Activated T-cell treated with anti-CD3 and anti-CD28 coated beads for 4 hours (primary cell): ENCODE data around the gene TMEM245.
"Not testable (repeated sequence)": the region's sequence is repeated elsewhere in the genome, so short reads cannot be mapped to it uniquely, and the experiment has no call there.

Experiments
- DNase-seq: peaks from one replicate; pipeline ENCODE4 v3.0.0-alpha.2; 2020

The TMEM245 gene

DNA sequence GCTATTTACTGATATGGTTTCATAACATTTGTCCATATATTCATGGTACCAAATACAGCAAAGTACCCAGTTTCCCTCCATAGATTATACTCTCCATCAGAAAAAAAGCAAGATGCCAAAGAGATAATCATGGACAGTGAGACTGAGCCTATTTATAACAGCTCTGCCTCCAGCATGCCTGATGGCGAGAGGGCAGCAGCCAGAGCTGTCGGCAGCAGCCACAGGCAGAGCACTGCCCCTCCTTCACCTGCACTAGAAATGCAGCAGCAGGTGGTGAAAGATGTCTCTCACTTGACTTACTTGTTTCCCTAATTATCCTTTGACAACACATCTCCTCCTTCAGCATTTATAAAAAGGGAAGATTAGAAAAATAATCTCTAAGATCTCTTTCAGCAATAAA is 138.9 kb downstream of the TMEM245 start:
- no peak for DNase-seq

DNA sequence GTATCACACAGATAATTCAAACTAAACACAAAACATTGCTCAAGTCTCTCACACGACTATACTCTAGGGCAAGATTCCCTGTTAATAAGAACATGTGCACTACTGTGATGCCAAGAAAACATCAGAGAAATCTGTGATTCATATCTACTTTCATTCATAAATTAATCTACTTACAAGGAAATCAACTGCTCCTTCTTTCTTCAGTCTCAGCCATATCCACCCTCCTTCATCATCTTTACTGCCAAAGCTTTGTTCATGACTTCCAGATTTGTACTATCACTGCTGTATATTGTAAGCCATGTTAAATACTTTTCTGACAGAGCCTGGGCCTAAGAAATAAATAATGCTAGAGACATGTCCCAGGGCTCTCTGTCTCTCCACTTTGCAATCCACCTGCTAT is 141.5 kb downstream of the TMEM245 start:
- no peak for DNase-seq

DNA sequence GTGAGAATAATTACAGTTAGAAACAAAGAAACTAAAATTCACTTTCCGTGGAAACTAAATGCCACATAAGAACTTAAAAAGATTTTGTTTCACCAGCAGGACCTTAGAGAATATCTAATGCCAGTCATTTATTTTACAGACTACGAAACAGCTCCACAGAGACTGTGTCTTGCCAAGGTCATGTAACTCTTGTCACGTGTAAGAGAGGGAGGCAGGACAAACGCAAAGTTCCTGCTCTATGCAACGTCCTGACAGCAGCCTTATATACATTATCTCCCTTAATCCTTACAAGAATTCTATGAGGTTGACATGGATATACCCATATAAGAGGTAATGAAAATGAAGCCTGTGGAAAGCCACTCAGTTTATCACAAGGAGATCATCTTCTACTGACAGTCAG is 145.9 kb downstream of the TMEM245 start:
- no peak for DNase-seq

DNA sequence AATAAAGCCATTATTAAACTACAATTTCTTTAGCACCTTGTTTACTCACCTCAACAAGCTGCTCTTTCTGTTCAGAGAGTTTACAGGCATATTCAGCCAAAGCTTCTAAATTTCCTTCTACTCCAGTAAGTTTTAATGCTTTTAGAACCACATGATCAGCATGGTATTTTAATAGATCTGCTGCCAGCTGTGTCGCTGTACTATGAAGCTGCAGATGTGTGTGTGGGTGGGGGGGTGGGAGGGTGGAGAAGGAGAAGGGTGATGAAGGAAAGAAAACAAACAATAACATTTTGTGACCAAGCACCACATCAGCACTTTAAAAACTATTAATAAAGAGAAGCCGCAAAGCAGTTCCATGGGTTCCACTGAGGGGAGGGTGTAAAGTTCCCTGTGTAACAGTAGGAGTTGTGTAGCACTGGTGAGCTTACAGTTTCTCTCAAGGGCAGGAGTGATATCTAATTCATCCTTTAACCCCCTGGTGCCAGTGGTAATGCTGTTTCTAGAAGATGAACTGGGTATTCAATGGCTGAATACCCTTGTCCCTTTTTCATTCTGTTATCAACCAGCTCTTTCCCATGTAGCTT is 147.0 kb downstream of the TMEM245 start:
- no peak for DNase-seq

DNA sequence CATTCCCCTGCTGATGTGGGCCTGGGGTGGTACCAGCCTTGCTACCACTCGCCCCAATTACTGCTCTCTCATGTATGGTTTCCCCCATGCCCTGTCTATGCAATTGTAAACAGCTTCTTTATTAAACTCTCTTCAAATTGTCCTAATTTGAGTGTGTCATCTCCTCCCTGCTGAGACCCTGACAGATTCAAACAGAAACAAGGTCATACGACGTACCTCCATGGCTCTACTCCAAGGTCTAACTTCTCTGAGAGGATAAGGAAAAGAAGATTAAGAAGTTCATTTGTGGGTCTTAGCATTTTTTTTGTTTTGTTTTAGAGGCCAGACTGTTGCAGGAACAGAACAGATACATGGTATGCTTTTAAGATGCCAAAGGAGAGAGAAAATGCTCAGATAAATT is 147.6 kb downstream of the TMEM245 start:
- no peak for DNase-seq

DNA sequence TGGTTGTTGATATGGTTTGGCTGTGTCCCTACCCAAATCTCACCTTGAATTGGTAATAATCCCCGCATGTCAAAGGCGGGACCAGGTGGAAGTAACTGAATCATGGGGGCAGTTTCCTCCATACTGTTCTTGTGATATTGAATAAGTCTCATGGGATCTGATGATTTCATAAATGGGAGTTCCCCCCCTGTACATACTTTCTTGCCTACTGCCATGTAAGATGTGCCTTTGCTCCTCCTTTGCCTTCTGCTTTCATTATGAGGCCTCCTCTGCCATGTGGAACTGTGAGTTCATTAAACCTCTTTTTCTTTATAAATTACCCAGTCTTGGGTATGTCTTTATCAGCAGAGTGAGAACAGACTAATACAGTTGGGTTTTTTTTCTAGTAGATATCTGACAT is 148.4 kb downstream of the TMEM245 start:
- DNase-seq, result not testable (repeated sequence)

DNA sequence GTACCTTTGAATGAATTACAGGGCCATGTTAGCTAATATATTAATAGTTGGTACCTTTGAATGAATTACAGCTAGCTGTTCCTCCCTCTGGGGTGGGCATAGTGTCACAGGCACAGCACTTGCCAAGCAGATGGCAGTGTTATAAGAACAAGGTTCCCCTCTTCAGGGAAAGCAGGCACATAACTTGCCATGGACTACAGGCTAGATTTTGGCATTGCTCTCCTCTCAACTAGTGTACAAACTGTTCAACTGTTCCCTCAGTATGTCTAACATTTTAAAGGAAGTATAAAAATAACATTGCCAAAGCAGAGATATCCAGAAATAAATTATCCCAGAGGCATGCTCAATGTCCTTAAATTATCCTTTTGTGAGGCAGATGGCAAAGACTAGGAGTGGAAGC is 151.8 kb downstream of the TMEM245 start:
- no peak for DNase-seq
